GM18909 (cell line): ENCODE data around the gene TMEM259.

Experiments
- ATAC-seq: cut with Tn5 transposase; IDR thresholded peaks from one replicate; pipeline ENCODE4 v1.9.1; 2021; ENCODE audit warnings: mild to moderate bottlenecking; ENCODE audit not compliant: unreplicated experiment, poor library complexity

TMEM259 gene

DNA sequence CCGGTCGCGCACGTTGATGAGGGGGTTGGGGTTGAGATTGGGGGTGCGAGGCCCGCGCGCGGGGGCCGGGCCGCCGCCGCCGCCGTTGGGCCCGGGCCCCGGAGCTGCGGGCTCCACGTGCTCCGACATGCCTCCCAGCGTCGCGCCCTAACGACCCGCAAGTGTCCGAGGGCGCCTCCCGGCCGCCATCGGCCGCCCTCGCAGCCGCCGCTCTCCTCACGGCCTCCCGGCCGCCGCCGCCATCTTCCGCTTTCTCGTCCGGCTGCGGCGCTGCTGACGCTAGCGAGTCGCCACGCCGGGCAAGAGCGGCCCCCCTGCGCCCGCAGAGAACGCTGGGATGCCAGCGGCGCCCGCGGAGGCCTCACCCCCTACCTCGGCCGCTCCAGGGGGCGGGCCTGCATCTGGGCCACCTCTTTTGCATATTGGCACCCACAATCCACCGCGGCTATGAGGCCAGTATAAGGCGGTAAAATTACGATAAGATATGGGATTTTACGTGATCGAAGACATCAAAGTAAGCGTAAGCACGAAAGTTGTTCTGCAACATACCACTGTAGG is at the start of gene TMEM259:
Gene TMEM259 (minus strand): TSS at position 256 of the 558 bp plus-strand sequence. CDS start 127 bp downstream, at position 129.
- ATAC-seq: peak; percentile 86

DNA sequence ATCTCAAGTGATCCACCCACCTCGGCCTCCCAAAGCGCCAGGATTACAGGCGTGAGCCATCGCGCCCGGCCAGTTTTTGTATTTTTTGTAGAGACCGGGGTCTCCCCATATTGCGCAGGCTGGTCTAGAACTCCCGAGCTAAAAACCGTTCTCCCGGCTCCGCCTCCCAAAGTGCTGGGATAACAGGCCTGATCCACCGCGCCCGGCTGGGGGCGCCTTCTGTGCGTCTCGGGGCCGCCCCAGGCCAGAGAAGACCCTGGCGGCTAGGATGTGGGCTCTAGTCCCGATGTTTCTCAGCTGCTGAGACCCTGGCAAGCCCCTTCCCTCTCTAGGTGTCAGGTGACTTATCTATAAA is 49.6 kb upstream of the TMEM259 start:
- no peak for ATAC-seq

DNA sequence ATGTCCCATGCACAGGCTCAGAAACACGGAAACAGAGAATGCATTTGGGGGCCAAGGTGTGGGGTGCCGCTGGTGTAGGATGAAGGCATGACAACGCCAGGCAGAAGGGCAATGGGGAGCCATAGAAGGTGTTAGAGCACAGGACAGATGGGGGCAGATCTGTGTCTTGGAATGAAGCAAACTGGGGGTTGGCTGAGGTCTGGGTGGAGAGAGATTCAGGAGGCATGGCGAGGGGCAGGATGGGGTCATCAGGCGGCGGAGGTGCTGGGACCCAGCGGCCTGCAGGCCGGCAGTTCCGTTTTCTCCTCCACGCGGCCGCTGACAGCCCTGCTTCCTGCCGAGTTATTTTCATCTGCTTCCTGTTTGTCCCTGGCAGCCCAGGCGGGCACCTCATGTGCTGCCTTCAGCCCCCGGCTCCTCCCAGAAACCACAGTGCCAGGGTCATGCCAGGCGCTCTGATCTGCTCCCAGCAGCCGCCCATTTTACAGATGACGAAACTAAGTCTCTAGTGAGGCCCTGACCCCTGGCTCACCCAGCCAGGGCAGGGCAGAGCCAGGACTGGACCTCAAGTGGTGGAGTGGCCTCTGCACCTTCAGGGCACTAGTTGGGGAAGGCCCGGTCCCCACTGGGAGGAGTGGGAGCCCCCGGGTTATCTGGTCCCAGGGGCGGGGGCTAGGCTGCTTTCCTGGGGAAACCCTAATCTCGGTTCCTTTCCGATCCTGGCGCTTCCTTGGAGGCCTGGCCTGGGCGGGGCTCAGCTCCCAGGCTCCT is 48.3 kb upstream of the TMEM259 start:
- no peak for ATAC-seq

DNA sequence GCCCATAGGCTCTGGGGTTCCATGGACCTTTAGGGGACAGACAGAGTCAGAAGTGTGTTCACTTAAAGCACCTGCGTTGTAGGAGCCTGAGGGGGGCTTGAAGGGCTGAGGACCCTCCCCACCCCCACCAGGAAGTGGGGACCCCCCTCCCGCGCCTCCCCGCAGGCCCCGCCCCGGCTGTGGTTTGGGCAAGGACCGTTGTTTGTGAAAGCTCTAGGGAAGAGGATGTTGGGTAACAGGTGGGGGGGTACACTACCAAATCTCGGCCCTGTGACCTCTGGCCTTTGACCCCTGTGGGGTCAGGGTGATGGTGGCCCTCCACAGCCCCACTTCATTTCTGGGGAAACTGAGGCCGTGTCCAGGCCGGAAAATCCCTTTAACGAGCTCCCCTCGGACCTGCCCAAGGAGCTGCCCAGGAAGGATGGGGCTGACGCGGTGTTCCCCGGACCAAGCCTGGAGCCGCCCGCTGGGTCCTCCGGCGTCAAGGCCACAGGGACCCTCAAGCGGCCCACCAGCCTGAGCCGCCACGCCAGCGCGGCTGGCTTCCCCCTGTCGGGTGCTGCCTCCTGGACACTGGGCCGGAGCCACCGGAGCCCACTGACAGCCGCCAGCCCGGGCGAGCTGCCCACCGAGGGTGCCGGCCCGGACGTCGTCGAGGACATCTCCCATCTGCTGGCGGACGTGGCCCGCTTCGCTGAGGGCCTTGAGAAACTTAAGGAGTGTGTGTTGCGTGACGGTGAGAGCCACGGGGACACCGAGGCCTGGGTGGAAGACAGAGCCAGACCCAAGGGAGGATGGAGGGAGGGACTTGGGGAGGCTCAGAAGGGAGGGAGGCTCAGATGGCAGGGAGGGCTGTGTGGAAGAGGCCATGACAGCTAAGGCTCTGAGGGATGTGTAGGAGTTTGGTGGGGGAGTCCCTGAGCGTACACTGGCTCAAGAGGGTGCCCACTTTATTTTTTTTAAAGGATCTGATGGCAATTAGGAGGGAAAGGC is 47.4 kb upstream of the TMEM259 start:
- ATAC-seq: no peak

DNA sequence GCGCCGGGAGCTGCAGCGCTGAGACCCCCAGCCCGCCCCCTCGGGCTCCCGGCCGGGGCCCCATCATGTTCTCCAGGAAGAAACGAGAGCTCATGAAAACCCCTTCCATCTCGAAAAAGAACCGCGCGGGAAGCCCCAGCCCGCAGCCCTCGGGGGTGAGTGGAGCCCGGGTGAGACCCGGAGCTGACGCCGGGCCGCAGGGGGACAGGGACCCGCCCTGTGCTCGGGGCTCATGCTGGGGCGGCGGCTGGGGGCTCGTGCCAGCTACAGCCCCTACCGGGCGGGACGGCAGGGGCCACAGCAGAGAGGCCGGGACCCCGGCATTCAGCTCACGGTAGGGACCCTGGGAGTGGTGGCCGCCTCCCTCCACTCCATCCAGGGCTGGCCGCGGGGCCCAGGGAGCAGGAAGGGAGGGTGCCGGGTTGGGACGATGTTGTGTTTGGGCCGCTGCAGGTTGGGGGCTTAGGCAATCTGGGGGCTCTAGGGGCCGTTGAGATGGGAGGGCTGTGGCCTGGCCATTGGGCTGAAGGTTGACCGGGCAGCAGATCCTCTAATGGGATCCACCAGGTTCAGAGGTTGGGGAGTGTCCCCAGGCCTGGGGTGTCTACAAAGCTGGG is 46.5 kb upstream of the TMEM259 start:
- no peak for ATAC-seq

DNA sequence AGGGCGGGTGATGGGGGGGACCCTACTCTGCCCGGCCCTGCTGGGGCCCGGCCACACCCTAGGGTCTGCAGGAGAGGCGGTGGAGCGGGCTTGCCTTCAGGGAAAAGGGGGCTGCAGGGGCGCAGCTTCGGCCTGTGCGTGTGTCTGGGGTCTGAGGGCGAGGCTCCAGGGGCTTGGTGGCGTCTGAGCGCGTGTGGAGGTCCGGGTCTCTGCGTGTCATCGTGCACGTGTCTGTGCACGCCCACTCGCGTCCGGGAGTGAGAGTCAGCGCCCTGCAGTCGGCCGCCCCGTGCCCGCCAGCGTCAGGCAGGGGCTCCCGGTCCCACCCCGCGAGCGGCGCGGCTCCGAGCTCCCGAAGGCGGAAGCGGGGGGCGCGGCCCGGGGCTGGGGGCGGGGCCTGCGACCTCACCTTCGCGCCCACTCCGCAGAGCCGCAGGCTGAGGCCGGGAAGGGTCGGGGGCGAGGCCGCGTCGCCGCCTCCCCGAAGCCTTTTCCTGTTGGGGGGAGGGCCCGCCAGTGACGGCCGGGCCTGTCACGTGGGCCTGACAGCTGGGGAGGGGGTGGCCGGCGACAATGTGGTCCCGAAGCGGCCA is 45.9 kb upstream of the TMEM259 start, which contains the start of gene ARHGAP45:
Gene ARHGAP45 (plus strand): TSS at position 420 of the 593 bp plus-strand sequence. CDS start 239 bp downstream, outside the sequence.
- ATAC-seq: no peak

DNA sequence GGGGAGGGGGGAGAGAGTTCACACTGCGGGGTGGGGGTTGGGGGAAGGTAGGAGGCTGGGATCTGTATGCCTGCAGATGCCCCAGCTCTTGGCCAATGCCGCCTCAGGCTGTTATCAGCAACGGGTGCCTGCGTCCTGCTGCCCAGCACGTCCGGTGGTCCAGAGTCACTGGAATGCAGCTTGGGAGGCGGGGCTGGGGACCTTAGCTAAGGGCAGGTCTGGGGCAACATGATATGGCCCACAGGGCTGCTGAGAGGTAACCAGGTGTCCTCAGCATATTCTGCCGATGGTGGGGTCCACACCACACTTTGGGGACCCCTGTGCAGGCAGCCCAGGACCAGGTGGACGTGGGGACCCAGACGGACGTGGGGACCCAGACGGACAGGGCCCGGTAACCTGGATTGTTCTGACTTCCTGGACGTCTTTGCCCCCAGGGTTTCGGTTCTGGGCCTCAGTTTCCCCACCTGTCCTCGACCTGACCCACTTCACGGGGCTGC is 45.4 kb upstream of the TMEM259 start:
- ATAC-seq: no peak

DNA sequence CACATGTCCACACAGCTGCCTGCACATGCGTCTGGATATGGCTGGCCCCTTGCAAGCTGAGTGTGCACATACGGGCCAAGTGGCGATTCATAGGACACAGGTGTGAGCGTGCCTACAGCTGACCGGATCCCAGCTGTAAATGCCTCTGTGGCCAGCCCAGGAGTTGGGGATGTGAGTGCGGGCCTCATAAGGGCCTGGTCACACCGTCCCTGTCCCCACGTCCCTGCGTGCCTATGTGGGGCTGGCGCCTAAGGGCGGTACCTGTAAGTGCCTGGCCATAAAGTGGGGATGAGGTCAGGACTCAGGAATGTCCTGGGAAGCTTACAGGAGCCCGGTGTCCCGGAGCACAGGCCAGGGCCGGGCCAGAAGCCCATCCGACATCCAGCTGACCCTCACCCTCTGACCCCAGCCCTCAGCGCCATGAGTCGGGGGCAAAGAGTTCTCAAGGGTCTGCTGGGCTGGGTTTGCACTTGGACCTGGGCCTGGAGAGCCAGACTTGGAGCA is 44.7 kb upstream of the TMEM259 start:
- no peak for ATAC-seq

DNA sequence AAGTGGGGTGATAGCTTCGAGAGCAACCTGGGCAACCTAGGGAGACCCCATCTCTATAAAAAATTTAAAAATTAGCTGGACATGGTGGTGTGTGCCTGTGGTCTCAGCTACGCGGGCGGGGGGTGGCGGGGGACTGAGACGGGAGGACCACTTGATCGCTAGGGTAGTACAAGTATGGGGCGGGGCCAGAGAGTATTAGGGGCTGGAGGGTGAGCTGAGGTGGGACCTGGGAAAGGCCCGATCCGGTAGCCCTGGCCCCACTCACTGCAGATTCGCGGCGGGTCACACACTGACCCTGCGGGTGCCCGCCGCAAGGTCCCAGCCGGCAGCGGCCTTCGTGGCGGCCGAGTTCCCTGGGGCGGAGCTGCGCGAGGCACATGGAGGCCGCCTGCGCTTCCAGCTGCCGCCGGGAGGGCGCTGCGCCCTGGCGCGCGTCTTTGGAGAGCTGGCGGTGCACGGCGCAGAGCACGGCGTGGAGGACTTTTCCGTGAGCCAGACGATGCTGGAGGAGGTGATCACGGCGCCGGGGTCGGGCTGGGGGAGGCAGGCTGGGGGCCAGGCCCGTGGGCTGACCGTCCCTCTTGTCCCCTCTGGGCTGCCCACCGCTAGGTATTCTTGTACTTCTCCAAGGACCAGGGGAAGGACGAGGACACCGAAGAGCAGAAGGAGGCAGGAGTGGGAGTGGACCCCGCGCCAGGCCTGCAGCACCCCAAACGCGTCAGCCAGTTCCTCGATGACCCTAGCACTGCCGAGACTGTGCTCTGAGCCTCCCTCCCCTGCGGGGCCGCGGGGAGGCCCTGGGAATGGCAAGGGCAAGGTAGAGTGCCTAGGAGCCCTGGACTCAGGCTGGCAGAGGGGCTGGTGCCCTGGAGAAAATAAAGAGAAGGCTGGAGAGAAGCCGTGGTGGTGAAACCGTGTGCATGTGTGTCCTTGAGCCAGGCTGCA is 44.0 kb upstream of the TMEM259 start:
- peak; percentile 35 for ATAC-seq

DNA sequence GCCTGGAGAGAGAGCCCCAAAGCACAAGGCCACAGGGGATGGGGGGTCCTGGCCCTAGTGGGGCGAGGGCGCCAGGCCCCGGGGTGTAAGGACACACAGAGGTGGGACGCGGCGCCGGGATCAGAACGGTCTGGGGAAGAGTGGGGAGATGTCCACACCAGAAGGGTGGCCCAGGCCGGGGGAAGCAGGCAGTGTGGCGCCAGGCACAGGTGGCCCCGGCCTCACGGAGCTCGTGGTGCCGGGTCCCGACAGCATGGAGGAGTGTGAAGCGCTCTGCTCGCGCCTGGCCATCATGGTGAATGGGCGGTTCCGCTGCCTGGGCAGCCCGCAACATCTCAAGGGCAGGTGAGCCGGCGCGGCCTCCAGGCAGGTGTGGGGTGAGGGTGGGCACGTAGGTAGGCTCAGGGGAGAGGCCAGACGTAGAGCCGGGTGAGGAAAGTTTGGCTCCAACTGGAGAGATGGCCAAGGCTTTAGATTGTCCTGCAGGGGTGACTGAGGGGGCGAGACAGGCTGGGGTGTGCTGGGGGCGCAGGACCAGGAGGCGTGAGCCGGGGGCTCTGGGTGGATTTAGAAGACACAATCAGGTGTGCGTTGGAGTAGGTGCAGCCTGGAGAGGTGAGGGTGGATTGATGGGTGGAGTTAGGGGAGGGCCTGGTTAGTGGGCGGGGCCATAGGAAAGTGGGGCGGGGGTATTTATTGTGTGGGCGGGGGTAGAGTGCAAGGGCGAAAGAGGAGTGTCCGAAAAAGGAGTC is 43.2 kb upstream of the TMEM259 start:
- no peak for ATAC-seq

DNA sequence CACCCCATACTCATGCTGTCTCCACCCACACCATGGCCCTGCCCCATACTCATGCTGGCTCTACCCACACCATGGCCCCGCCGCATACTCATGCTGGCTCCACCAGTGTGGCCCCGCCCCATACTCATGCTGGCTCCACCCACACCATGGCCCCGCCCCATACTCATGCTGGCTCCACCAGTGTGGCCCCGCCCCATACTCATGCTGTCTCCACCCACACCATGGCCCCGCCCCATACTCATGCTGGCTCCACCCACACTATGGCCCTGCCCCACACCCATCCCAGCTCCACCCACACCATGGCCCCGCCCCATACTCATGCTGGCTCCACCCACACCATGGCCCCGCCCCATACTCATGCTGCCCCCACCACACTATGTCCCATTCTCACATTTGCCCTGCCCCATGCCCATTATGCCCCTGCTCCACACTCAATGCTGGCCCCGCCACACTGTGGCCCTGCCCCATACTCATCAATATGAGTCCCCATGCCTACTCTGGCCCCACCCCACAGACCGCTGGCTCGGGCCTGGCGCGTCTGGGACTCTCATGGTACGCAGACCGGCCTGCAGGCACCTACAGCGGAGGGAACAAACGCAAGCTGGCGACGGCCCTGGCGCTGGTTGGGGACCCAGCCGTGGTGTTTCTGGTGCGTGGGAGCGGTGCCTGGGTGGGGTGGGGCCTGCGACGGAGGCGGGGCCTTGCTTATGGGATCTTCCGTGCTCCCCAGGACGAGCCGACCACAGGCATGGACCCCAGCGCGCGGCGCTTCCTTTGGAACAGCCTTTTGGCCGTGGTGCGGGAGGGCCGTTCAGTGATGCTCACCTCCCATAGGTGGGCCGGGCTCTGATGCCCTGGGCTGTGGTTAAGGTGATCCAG is 42.3 kb upstream of the TMEM259 start:
- ATAC-seq: no peak

DNA sequence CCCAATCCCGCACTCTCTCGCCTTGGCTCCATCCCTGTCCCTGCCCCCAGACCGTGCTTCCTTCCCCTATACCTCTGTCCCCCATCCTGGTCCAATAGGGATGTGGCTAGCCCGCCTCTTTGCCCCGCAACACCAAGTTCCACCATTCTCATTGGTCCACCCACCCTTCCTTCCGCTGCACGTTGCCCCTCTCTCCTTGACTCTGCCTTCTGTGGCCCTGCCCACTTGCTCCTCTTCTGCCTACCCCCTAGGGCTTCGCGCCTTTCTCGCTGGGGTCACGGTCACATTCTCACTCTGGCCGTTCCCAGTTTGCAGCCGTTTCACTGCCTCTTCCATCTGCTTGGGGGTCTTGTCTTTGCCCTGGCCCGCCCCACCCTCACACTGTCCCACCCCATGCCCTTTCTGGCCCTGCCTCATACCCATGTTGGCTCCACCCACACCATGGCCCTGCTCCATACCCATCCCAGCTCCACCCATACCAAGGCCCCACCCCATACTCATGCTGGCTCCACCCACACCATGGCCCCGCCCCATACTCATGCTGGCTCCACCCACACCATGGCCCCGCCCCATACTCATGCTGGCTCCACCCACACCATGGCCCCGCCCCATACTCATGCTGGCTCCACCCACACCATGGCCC is 41.6 kb upstream of the TMEM259 start:
- no peak for ATAC-seq

DNA sequence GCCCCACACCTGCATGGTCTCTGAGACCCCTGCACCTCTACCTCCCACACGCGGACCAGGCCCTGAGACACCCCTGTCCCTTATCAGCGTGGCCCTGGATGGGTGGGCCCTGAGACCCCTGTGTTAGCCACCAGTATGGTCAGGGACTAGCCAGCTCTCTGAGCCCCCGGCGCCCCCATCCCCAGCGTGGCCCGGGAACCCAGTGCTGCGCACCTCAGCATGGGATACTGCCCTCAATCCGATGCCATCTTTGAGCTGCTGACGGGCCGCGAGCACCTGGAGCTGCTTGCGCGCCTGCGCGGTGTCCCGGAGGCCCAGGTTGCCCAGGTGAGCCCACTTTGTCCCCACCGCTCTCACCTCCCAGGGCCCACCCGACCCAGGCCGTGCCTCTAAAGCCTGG is 41.1 kb upstream of the TMEM259 start:
- no peak for ATAC-seq

DNA sequence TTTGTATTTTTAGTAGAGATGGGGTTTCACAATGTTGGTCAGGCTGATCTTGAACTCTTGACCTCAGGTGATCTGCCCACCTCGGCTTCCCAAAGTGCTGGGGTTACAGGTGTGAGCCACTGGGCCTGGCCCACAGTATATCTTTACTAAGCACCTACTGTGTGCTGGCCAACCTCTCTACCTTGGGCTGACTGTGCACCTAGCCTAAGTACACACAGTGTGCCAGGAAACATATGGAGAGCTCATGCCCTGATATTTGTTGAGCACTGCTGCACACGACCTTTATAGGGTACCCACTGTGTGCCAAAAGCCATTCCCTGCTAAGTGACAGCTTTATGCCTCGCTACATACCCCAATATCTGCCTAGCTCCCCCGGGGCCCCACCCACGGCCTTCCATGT is 39.8 kb upstream of the TMEM259 start:
- ATAC-seq: no peak

DNA sequence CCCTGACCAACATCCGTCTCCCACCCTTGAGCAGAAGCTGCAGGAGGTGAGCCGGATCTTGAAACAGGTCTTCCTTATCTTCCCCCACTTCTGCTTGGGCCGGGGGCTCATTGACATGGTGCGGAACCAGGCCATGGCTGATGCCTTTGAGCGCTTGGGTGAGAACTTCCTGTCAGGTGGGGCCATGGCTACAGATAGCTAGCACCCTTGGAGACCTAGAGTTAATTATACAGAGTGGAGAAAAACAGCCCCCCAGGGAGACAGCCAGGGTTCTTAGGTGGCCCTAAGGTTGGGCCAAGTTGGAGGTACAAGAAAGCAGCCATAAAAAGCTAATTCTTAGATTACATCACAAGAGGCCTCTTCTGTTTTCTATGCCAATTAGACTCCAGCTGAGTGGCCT is 37.2 kb upstream of the TMEM259 start:
- ATAC-seq: no peak

DNA sequence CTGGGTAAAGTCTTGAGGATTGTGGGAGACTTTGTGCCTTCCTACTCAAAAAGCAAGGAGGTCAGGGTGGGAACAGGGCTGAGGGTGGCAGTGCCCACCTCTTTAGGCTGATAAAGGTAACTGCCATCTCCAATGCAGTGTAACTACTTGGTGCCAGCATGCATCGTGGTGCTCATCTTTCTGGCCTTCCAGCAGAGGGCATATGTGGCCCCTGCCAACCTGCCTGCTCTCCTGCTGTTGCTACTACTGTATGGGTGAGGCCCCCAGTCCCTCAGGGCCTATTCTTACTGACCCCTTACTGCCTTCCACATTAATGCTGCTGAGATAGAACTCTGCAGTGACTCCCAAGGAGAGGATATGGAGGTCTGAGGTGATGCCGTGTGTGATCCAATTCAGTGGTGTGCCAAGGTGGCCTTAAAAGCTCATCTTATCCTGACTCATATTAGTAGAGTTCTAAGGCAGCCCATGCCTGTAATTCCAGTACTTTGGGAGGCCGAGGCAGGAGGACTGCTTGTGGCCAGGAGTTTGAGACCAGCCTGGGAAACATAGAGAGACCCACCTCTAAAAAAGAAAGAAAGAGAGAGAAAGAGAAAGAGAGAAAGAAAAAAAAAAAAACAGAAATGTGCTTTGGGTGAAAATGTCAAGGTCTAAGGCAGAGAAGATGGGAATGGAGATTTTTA is 36.4 kb upstream of the TMEM259 start:
- no peak for ATAC-seq
